HFFc6 (cell line): ENCODE results near the gene KCNH4. TPM values are rescaled to one million over a fixed set of nuclear protein-coding genes. Genes with fewer than 3 reads are reported as not detected.
"Not testable (repeated sequence)": the region's sequence is repeated elsewhere in the genome, so short reads cannot be mapped to it uniquely, and the experiment has no call there.

Source experiments
- DNase-seq: peaks from one replicate; pipeline ENCODE4 v3.0.0-alpha.2; 2018
- H3K27ac Mint-ChIP-seq: 2 replicates; pipeline ENCODE4 v1.8.0; 2020; ENCODE audit warnings: mild to moderate bottlenecking, mixed read lengths
- H3K27me3 Mint-ChIP-seq: 2 replicates; pipeline ENCODE4 v1.8.0; 2021; ENCODE audit warnings: mild to moderate bottlenecking, moderate library complexity, mixed read lengths; ENCODE audit not compliant: insufficient read depth
- H3K36me3 Mint-ChIP-seq: 2 replicates; pipeline ENCODE4 v1.8.0; 2021; ENCODE audit warnings: low read depth, mixed read lengths
- H3K4me1 Mint-ChIP-seq: 2 replicates; pipeline ENCODE4 v1.8.0; 2020; ENCODE audit warnings: low read depth, mixed read lengths
- H3K4me3 Mint-ChIP-seq: 2 replicates; pipeline ENCODE4 v1.8.0; 2020; ENCODE audit warnings: mild to moderate bottlenecking, moderate library complexity, mixed read lengths
- H3K9me3 Mint-ChIP-seq: 2 replicates; pipeline ENCODE4 v1.8.0; 2020; ENCODE audit warnings: mild to moderate bottlenecking, mixed read lengths
- CTCF ChIP-seq: fragments of 200-600 bp; sonication (generic); IDR thresholded peaks from 2 replicates; pipeline ENCODE4 v1.5.0; 2021; ENCODE audit warnings: antibody characterized with exemption, mild to moderate bottlenecking
- total RNA-seq, 6 experiments: library from RNA; stranded (reverse); fragmentation: NEBNext Ultra II Directional; extraction: Animal tissue kit (Norgen Biotek cat#: 25700); gene quantifications; 2 replicates in 1 of 6; 3 replicates in 5 of 6; pipeline ENCODE4 v1.2.3, GENCODE V29; 2021

KCNH4 gene
- total RNA-seq, 6 experiments from 2014 or later: not detected

- Mint-ChIP-seq H3K4me3 (no peak overlapping the region), H3K27ac (no peak overlapping the region), H3K4me1 (peaks cover 6% of the 10 kb centered on the region; the same call in 1 of the 2 replicates)
Observed at GRCh38 chr17:42160531-42160910, 20.4 kb downstream of the KCNH4 start.

GRCh38 chr17:42159796-42160530 lies 21.0 kb downstream of the KCNH4 start:
- Mint-ChIP-seq H3K27me3 (peaks cover 4% of the 10 kb centered on the region; the same call in 1 of the 2 replicates), H3K4me3 (no peak overlapping the region), H3K36me3 (no peaks in the 10 kb centered on the region), H3K27ac (no peak overlapping the region), H3K9me3 (no peaks in the 10 kb centered on the region), H3K4me1 (peaks cover 8% of the 10 kb centered on the region; the same call in 1 of the 2 replicates)
- TF ChIP-seq CTCF: no peak
- no peak for DNase-seq

More at GRCh38 chr17:42160531-42160910, 20.4 kb downstream of the KCNH4 start:
- no peaks in the 10 kb centered on the region for H3K36me3 Mint-ChIP-seq
- peaks cover 4% of the 10 kb centered on the region for H3K27me3 Mint-ChIP-seq
- no peak for DNase-seq
- H3K9me3 Mint-ChIP-seq: no peaks in the 10 kb centered on the region
- TF ChIP-seq CTCF: no peak

- DNase-seq: no peak
- H3K36me3 Mint-ChIP-seq: 0 out of 2 replicates have a peak, but pooled peaks cover 10% of the 10 kb centered on the region
- H3K9me3 Mint-ChIP-seq: no peaks in the 10 kb centered on the region
- H3K27ac Mint-ChIP-seq: peak overlapping the region; percentile 31; the same call in 1 of the 2 replicates
- no peaks in the 10 kb centered on the region for H3K27me3 Mint-ChIP-seq
- TF ChIP-seq CTCF: no peak
- H3K4me1 Mint-ChIP-seq: peaks cover 28% of the 10 kb centered on the region
- peak overlapping the region; percentile 93 for H3K4me3 Mint-ChIP-seq
Observed at GRCh38 chr17:42155614-42156045, 25.3 kb downstream of the KCNH4 start.

GRCh38 chr17:42153919-42154742 lies 26.8 kb downstream of the KCNH4 start:
- peaks cover 28% of the 10 kb centered on the region for H3K4me1 Mint-ChIP-seq
- TF ChIP-seq CTCF: no peak
- H3K36me3 Mint-ChIP-seq: 0 out of 2 replicates have a peak, but pooled peaks cover 10% of the 10 kb centered on the region
- no peaks in the 10 kb centered on the region for H3K27me3 Mint-ChIP-seq
- no peaks in the 10 kb centered on the region for H3K9me3 Mint-ChIP-seq
- peak overlapping the region; percentile 93 for H3K4me3 Mint-ChIP-seq
- H3K27ac Mint-ChIP-seq: peak overlapping the region; percentile 88
- DNase-seq: no peak

GRCh38 chr17:42146911-42147607 lies 33.9 kb downstream of the KCNH4 start:
- H3K27me3 Mint-ChIP-seq: peaks cover 4% of the 10 kb centered on the region
- no peak overlapping the region for H3K27ac Mint-ChIP-seq
- no peak for TF ChIP-seq CTCF
- peaks cover 23% of the 10 kb centered on the region for H3K4me1 Mint-ChIP-seq
- H3K4me3 Mint-ChIP-seq: no peak overlapping the region
- H3K9me3 Mint-ChIP-seq: no peaks in the 10 kb centered on the region
- H3K36me3 Mint-ChIP-seq: peaks cover 13% of the 10 kb centered on the region; the same call in 1 of the 2 replicates
- no peak for DNase-seq

GRCh38 chr17:42143138-42143537 lies 37.8 kb downstream of the KCNH4 start:
- H3K36me3 Mint-ChIP-seq, H3K27me3 Mint-ChIP-seq, H3K9me3 Mint-ChIP-seq, DNase-seq: not testable (repeated sequence)
- H3K27ac Mint-ChIP-seq: peak overlapping the region; percentile 90
- peak overlapping the region; percentile 68; the same call in 1 of the 2 replicates for H3K4me3 Mint-ChIP-seq
- peaks cover 31% of the 10 kb centered on the region for H3K4me1 Mint-ChIP-seq
